Smooth muscle cell of bladder (primary cell): ENCODE data around the gene GPR15LG. TPM values are rescaled to one million over a fixed set of nuclear protein-coding genes. Genes with fewer than 3 reads are reported as not detected.

ENCODE experiments used
- total RNA-seq: library from RNA; depleted of rRNA; stranded (reverse); fragments of >200 nt; gene quantifications from 2 replicates; pipeline ENCODE4 v1.2.3, GENCODE V29; 2014

Gene GPR15LG
- not detected in 2 replicates for total RNA-seq

DNA sequence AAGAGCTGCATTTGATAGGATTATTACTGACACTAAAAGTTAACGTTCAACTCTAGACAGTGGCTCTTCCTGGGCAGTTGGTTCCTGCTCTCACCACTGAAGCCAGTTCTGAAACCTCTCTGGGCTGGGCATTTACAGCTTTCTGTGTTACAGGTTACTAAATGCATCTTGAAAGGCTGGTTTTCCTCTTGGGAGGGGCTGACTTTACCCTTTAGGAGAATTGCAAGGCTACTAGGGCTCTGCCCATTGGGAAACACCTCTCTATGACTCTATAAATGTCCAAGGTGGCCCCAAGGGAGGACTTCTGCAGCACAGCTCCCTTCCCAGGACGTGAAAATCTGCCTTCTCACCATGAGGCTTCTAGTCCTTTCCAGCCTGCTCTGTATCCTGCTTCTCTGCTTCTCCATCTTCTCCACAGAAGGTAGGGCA, at the start of gene GPR15LG:
GPR15LG (plus strand) TSS at position 301 of the 429 bp plus-strand sequence; CDS start at position 352, 51 bp downstream.

GRCh38 chr10:84139126-84140035, 34.2 kb upstream of the GPR15LG start, which contains the start of gene GHITM:
Gene GHITM, plus strand, starts transcription at chr10:84139509. Its CDS starts 1,992 bp downstream, at chr10:84141501.

DNA sequence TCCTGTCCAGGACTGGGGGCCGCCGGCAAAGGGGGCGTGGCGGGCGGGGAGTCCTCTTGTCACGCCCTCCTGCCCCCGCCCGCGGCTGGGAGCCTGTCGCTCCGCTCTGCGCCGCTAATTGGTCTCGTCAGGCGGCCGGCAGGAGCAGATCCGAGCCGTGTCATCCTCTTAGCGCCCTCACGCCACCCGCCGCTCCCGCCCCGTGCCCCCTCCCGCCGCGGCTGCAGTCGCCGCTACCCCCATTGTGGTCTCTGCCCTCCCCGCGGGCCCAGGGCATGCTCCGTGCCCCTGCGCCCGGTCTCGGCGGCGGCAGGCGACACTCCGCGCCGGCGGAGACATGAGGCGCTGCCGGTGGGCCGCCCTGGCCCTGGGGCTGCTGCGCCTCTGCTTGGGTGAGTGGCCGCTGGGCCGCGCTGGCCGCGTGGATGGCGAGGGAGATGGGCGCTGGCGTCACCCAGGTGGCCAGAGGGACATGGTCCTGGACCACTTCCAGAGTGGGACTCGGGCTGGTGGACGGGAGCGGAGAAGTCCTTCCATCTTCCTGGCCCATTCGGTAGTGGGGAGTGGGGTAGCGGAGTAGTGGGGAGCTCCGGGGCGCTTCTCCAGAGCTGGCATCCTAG, 20.9 kb downstream of the GPR15LG start, which contains the start of gene CDHR1:
CDHR1 (plus strand) TSS at position 114 of the 620 bp plus-strand sequence; CDS start at position 338, 224 bp downstream.

GRCh38 chr10:84225427-84226173, 52.0 kb downstream of the GPR15LG start, which contains the start of gene LRIT2:
Gene LRIT2, minus strand, starts transcription at chr10:84225544. Its CDS starts 24 bp downstream, at chr10:84225520.

Other genes with a start within 250 kb of the GPR15LG start
- 202 and 218 TPM in 2 replicates for gene GHITM, start 34.3 kb upstream of the GPR15LG start, total RNA-seq
- under 0.01 TPM in 2 replicates for gene CDHR1, start 20.7 kb downstream of the GPR15LG start, total RNA-seq
- gene LRIT2, start 51.7 kb downstream of the GPR15LG start, total RNA-seq = not detected in 2 replicates
- gene LRIT1, start 67.7 kb downstream of the GPR15LG start, total RNA-seq = not detected in 2 replicates
- gene RGR, start 71.3 kb downstream of the GPR15LG start, total RNA-seq = not detected in 2 replicates
- 15.4 and 20.2 TPM in 2 replicates for gene CCSER2, start 154.8 kb downstream of the GPR15LG start, total RNA-seq